IPS-NIHi7 (cell line): ENCODE data around the gene FEZF1.
"Not testable (repeated sequence)": the region's sequence is repeated elsewhere in the genome, so short reads cannot be mapped to it uniquely, and the experiment has no call there.

ENCODE experiments used
- DNase-seq: peaks from one replicate; pipeline ENCODE4 v3.0.0; 2012; ENCODE audit warnings: mixed read lengths; ENCODE audit errors: extremely low spot score

FEZF1 gene

DNA sequence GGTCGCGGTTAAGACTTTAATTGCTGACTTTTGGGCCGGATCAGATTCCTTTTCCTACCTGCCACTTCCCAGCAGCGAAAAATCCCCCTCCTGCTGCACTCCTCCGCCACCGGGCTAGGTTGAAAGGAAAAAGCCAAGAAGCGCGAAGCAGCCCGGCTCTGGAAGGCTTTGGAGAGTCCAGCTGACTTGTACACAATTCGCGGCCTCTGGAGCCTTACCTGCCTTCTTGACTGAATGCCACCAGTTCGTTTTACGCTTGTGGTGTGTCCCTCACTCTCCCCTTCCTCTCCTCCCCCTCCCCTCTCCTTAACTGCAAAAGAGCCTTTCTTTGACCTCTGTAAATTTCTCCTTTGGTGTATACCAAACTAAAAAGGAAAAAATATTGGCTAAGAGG, 2.7 kb upstream of the FEZF1 start:
- no peak for DNase-seq

DNA sequence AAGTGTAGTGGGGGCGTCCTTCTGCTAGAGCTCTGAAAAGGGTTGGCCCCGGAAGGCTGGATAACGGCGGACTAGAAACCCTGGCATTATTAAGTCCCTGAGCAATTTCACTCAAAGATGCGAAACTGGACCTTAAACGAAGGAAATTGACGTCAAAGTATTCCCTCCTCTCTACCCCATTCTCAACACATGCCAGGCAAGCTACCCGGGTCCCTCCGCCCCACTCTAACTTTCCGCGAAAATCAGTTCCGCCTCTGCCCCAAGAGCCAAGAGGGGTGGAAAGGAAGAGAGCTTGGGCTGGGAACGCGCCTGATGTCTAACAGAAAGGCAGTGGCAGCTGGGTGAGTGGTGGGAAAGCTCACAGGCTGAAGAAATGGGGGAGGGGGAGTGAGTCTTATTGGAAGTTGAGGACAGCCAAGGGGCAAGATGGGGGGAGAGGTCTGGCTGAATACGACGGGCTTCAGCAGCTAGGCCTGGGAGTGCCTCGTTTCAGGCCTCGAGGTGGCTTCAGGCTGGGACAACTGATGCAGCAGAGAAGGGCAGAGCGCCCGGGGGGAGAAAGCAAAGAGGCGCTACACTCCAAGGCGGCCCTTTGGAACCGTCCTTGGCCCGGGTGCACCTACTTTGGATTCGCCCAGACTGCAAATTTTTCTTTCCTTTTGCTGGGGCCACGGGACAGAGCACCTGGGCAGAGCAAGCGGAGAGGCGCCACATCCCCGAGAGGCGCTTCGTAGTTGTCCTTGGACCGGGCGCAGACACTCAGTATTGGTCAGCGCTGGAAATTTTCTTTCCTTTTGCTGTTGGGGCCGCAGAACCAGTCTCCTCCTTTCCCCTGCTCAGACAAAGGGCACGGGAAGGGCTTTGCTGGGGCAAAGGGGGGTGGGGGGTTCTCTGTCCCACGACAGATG, 2.0 kb upstream of the FEZF1 start:
- DNase-seq: peak; percentile 72

GRCh38 chr7:122305475-122306319, 1.1 kb upstream of the FEZF1 start:
- no peak for DNase-seq

DNA sequence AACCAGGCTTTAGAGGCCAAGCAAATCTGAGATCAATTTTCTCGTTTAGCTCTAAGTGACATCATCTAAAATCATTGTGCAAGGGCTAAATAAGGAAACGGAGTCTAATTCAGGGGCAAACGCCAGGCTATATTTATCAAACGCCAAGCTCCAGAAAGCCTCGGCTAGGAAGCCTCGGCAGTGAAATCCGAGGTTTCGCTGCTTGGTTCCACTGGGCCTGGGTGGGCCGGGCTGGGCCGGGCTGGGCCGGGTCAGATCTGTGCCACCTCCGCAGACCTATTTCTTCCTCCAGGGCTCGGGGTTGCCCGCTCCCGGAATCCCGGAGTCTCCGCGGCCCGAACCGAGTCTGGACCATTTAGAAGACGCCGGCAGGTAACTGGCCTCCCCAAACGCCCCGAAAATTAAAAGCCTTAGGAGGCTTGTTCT, 459 bp upstream of the FEZF1 start:
- no peak for DNase-seq

- no peak for DNase-seq
Measured at GRCh38 chr7:122303531-122304318, 825 bp downstream of the FEZF1 start.

- DNase-seq: no peak
Measured at GRCh38 chr7:122302761-122303530, 1.6 kb downstream of the FEZF1 start.

DNA sequence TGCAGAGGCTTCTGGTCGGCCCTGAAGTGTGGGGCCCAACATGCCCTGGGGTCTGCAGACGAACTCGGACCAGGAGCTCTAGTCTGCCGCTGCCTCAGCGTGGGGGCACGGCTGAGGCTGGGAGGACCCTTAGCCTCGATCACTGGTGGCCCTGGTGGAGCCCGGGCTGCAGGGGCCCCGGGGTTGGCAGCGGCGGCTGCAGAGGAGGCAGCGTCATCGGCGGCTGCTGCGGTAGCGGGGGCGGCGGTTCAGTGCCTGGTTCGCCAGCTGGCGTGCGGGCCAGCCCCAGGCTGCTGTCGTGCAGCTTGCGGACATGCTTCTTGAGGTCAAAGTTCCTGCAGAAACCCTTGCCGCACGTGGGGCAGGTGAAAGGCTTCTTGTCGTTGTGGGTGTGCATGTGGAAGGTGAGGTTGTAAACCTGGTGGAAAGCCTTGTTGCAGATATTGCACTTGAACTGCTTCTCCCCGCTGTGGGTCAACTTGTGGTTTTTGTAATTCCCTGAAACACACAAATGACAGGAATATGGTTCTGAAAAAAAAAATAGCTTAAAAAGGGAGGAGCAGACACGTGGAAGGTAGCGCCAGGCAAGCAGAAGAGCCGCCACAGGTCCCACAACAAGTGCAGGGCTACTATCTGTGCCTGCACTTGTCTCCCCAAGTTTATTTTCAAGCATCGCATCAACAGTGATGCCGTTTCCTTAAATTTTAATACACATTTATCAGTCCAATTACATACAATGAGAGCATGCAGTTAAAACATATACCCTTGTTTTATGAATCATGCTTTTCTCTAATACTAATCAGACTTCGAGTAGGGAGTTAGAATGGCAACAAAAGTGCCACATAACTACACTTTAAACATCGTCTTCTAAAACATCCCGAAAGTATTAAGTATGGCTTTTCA, 2.4 kb downstream of the FEZF1 start:
- peak; percentile 59 for DNase-seq

- no peak for DNase-seq
Measured at GRCh38 chr7:122300956-122301833, 3.4 kb downstream of the FEZF1 start.

DNA sequence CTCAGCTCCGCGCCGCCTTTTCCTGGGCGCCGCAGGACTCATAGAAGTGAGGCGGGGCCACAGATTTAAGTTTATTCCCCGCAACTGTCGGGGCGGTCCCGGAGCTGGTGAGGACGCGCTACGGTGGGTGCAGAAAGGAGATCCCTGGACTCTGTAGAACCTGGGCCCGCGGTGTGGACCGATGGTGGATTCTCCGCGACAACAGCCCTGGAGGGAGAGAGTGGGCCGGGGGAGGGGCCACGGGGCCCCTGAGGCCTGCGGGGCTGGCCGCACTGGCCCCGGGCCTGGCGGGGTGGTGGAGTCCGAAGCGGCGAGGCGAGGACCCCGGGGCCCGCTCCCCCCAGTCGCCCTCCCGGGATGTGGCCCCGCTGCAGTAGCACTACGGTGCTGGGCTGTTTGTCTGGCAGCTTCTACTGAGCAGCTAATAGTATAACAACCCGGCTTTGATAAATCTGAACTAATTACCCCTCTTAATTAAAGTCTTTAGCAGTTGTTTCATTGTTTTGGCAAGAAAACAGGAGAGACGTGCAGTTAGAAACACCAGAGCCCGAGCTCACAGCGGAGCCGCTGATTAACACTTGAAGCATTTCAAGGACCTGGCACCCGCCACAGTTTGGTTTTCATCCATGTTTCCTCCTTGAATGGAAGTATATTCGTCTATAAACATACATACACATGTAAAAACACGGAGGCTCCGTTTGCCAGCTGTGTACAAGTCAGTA, 4.2 kb downstream of the FEZF1 start:
- no peak for DNase-seq

DNA sequence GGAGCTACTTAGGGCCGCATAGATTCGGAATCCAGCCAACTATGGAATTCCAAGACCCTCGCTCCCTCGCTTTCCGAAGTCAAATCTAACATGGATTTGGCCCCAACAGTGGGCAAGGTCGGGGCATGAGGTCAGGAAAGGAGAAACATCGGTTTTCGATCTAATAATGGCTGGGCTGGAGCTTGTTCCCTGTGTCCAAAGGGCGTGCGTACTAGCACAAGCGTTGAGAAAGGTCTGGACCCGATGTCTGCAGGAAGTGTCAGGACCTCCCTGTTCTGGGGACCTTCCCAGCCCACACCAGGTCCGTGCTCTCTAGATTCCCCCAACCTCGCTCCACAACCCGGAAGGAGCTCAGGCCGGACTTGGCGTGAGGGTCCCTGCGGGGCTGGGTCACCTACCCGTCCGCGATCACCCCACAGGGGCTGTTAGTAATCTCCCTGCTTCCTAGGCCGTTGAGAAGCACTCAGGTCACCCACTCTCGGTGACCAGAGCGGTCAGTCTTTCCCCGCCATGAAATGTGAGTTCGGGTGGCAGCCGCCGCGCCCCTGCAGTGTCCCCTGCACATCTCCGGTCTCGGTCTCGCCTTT, 4.8 kb downstream of the FEZF1 start:
- peak; percentile 58 for DNase-seq

DNA sequence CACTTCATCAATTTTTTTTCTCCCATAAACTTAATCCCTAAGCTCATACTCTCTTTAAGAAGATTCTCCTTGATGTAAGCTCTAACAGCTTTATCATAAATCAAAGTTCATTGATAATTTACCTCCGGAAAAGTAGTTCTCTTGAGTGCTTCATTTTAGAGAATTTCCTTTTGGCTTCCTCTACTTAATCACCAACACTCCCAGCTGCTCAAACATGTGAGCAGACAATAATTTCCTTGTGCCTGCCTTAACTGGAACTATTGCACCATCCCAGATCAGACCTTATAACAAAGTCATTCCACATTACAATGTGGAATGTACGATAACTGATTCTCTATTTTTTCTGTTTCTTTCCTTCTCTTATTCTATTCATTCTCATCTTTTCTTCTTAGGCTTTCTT, 5.9 kb downstream of the FEZF1 start:
- no peak for DNase-seq

DNA sequence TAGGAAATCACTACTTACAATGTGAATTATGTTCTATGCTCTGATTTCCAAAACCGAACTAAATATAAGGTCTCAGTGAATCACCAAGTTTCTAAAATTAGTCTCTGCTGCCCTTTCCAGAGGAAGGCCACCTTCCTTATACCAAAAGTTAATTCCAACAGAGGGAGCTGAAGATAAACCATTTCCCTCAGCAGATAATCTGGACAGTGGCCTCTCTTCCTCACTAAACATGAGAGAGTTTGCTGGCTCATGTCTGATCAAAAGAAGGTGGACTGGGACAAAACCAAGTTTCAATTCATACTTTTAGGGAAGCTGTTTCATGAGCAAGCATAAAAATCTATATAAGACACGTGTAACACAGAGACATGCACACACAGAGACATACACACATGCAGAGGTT, 6.4 kb downstream of the FEZF1 start:
- DNase-seq: no peak

- DNase-seq: no peak
Measured at GRCh38 chr7:122291189-122291588, 13.4 kb downstream of the FEZF1 start.

- DNase-seq: no peak
Measured at GRCh38 chr7:122290476-122290875, 14.1 kb downstream of the FEZF1 start.

- DNase-seq: no peak
Measured at GRCh38 chr7:122289426-122289825, 15.1 kb downstream of the FEZF1 start.

DNA sequence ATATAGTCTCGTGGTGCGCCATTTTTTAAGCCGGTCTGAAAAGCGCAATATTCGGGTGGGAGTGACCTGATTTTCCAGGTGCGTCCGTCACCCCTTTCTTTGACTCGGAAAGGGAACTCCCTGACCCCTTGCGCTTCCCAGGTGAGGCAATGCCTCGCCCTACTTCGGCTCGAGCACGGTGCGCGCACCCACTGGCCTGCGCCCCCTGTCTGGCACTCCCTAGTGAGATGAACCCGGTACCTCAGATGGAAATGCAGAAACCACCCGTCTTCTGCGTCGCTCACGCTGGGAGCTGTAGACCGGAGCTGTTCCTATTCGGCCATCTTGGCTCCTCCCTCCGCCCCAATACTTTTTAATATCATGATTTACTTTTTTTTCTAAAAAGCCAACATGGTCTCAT, 19.9 kb downstream of the FEZF1 start:
- DNase-seq: not testable (repeated sequence)

- DNase-seq: no peak
Measured at GRCh38 chr7:122273117-122273516, 31.4 kb downstream of the FEZF1 start.

GRCh38 chr7:122269241-122269640, 35.3 kb downstream of the FEZF1 start:
- DNase-seq: no peak
